Right forelimb (tissue), 1 donor: ENCODE results near the gene UGT1A3.
"Not testable (repeated sequence)": the region's sequence is repeated elsewhere in the genome, so short reads cannot be mapped to it uniquely, and the experiment has no call there.

Experiments used
- DNase-seq: peaks from one replicate; pipeline ENCODE4 v3.0.0-alpha.2; 2018

The UGT1A3 gene

GRCh38 chr2:233728723-233729301 lies at the start of gene UGT1A3:
TSS of gene UGT1A3 (plus strand) at chr2:233729042. CDS start at chr2:233729127, 85 bp downstream.
- no peak for DNase-seq

- DNase-seq = no peak
Measured at GRCh38 chr2:233679196-233679595, 49.6 kb upstream of the UGT1A3 start.

GRCh38 chr2:233680361-233681045 lies 48.3 kb upstream of the UGT1A3 start:
- DNase-seq = no peak

- DNase-seq = no peak
Measured at GRCh38 chr2:233681521-233682099, 47.2 kb upstream of the UGT1A3 start, which contains the start of gene UGT1A7. TSS of gene UGT1A7 (plus strand) at chr2:233681901. CDS start at chr2:233681938, 37 bp downstream.

GRCh38 chr2:233684640-233685039 lies 44.2 kb upstream of the UGT1A3 start:
- DNase-seq = no peak

GRCh38 chr2:233686928-233687327 lies 41.9 kb upstream of the UGT1A3 start:
- DNase-seq = no peak

GRCh38 chr2:233688341-233688740 lies 40.5 kb upstream of the UGT1A3 start:
- DNase-seq = no peak

- no peak for DNase-seq
Measured at GRCh38 chr2:233689031-233689430, 39.8 kb upstream of the UGT1A3 start.

- no peak for DNase-seq
Measured at GRCh38 chr2:233689501-233689900, 39.3 kb upstream of the UGT1A3 start.

GRCh38 chr2:233690444-233690843 lies 38.4 kb upstream of the UGT1A3 start:
- DNase-seq = no peak

- no peak for DNase-seq
Measured at GRCh38 chr2:233691443-233692433, 37.1 kb upstream of the UGT1A3 start.

- no peak for DNase-seq
Measured at GRCh38 chr2:233692648-233693047, 36.2 kb upstream of the UGT1A3 start, which contains the start of gene UGT1A6. TSS of gene UGT1A6 (plus strand) at chr2:233692890. CDS start at chr2:233693005, 115 bp downstream.

GRCh38 chr2:233693963-233694362 lies 34.9 kb upstream of the UGT1A3 start:
- DNase-seq = no peak

- DNase-seq = no peak
Measured at GRCh38 chr2:233698740-233699139, 30.1 kb upstream of the UGT1A3 start.

GRCh38 chr2:233699424-233700027 lies 29.3 kb upstream of the UGT1A3 start:
- DNase-seq = no peak

- DNase-seq = no peak
Measured at GRCh38 chr2:233700028-233700635, 28.7 kb upstream of the UGT1A3 start.

- DNase-seq = not testable (repeated sequence)
Measured at GRCh38 chr2:233700842-233701241, 28.0 kb upstream of the UGT1A3 start.

- no peak for DNase-seq
Measured at GRCh38 chr2:233702238-233702637, 26.6 kb upstream of the UGT1A3 start.

- no peak for DNase-seq
Measured at GRCh38 chr2:233705911-233706506, 22.8 kb upstream of the UGT1A3 start.

- DNase-seq = no peak
Measured at GRCh38 chr2:233706720-233707119, 22.1 kb upstream of the UGT1A3 start.

GRCh38 chr2:233707940-233708644 lies 20.8 kb upstream of the UGT1A3 start:
- no peak for DNase-seq
